GM06990 (cell line): ENCODE results near the gene LRP1B.

Experiments used
- DNase-seq: peaks from one replicate; pipeline ENCODE4 v3.0.0-alpha.2; 2011; ENCODE audit not compliant: insufficient read length; ENCODE audit errors: extremely low read depth
- H3K27me3 ChIP-seq: replicated peaks from 2 replicates; pipeline ENCODE4 v1.6.0; 2011; ENCODE audit warnings: low read length; ENCODE audit not compliant: control insufficient read depth, insufficient read depth
- H3K36me3 ChIP-seq: 2 replicates; pipeline ENCODE4 v1.5.1; 2011; ENCODE audit warnings: low read length; ENCODE audit not compliant: control insufficient read depth, insufficient read depth
- H3K4me3 ChIP-seq: replicated peaks from 2 replicates; pipeline ENCODE4 v1.5.1; 2011; ENCODE audit warnings: low read depth, mild to moderate bottlenecking, control low read depth, low read length
- TF ChIP-seq, protein P1 (sequence below): IDR thresholded peaks from 2 replicates; pipeline ENCODE4 v1.5.1; 2011; ENCODE audit warnings: low read length, control low read depth, mild to moderate bottlenecking, inconsistent platforms; ENCODE audit not compliant: insufficient read depth, poor library complexity, severe bottlenecking

LRP1B gene

DNA sequence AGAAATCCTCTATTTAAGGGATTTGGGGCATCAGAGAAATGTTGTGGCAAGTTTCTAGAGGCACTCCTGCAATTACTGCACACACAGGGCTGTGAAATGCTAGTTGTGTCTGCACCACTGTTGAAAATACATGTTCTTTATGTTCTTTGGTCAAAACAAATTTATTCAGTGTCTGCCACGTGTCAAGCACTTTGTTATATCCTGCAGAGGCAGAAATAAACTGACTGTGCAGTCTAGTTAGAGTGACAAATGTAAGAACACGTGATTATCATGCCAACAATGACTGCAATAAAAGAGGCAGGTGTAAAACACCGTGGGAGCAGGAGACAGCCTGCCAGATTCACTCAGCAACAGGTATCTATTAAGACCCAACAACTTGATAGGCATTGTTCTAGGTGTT, 423.3 kb downstream of the LRP1B start:
- no peak overlapping the region for H3K4me3 ChIP-seq
- H3K27me3 ChIP-seq = no peaks in the 10 kb centered on the region
- H3K36me3 ChIP-seq = no peaks in the 10 kb centered on the region
- TF ChIP-seq, protein P1, sequence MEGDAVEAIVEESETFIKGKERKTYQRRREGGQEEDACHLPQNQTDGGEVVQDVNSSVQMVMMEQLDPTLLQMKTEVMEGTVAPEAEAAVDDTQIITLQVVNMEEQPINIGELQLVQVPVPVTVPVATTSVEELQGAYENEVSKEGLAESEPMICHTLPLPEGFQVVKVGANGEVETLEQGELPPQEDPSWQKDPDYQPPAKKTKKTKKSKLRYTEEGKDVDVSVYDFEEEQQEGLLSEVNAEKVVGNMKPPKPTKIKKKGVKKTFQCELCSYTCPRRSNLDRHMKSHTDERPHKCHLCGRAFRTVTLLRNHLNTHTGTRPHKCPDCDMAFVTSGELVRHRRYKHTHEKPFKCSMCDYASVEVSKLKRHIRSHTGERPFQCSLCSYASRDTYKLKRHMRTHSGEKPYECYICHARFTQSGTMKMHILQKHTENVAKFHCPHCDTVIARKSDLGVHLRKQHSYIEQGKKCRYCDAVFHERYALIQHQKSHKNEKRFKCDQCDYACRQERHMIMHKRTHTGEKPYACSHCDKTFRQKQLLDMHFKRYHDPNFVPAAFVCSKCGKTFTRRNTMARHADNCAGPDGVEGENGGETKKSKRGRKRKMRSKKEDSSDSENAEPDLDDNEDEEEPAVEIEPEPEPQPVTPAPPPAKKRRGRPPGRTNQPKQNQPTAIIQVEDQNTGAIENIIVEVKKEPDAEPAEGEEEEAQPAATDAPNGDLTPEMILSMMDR = no peak
- no peak for DNase-seq

DNA sequence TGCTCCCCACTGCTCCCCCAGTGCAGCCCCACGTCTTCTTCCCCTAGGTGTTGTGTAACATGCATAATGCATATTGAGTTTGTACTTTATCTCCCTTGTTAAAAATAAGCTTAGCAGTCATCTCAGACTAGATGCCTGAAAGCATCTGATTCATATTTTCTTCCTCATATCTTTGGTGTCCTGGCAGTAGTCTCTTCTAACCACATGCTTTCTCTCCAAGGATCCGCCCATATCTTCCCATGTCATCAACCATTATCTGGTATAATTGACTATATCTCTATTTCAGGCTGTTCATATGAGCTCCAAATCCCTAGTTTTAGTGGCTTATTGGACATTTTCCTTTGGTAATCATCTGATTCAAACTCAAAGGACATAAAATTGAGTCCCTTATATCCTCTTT, 426.3 kb downstream of the LRP1B start:
- no peak overlapping the region for H3K4me3 ChIP-seq
- H3K27me3 ChIP-seq = no peaks in the 10 kb centered on the region
- H3K36me3 ChIP-seq = no peaks in the 10 kb centered on the region
- no peak for DNase-seq
- TF ChIP-seq, protein P1 = no peak

DNA sequence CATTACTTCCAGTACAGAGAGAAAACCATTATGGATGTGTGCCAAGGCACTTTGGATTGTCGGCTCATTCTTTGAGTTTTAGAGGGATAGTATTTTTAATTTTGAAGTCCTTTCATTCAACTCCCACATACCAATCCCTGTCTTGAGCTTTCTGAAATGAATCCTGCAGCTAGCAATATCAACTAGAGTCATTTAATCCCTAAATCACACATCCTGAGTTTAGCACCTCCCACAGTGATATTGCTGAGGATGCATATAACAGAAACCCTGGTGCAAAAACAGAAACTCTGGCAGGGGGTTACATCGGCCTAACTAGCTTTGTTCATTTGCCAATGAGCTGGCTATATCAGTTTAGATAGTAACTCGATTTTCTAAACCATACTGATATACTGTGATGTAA, 427.3 kb downstream of the LRP1B start:
- Histone ChIP-seq H3K4me3 (no peak overlapping the region), H3K27me3 (no peaks in the 10 kb centered on the region), H3K36me3 (no peaks in the 10 kb centered on the region)
- DNase-seq = no peak
- TF ChIP-seq, protein P1 = no peak

DNA sequence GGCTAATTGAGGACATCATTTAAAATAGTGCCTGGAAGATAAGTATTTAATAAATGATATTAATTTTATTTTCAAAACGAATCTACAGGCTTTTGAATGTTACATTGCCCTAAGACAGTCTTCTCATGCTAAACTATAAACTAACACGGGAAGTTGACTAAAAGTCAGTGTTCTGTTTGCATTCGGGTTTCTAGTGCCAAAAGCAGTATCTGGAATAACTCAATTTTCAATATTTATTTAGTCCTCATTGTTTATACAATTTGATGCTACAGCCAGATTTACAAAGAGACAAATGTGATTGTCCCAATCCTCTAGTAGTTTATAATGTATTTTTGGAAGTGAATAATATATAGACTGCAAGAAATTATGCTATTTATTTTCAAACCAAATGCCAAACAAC, 429.2 kb downstream of the LRP1B start:
- Histone ChIP-seq H3K27me3 (no peaks in the 10 kb centered on the region), H3K4me3 (no peak overlapping the region), H3K36me3 (no peaks in the 10 kb centered on the region)
- DNase-seq = no peak
- TF ChIP-seq, protein P1 = no peak

DNA sequence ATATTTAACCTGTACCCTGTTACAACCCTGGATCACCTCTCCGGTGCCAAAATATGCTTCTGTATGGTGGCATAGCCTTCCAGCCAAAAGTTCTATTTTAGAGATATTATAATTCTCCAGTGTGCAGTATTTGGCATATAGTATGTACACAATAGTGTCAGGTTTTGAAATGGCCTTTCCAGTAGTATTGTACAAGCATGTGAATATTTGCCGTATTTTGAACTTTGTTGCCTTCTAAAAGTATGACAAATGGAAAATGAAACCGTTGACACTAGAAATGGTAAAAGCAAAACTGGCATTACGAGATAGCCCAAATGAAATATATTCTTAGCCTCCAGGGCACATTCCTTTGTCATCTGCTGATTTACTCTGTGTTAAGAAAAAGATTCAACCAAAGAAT, 431.2 kb downstream of the LRP1B start:
- no peak overlapping the region for H3K4me3 ChIP-seq
- H3K27me3 ChIP-seq = no peaks in the 10 kb centered on the region
- H3K36me3 ChIP-seq = no peaks in the 10 kb centered on the region
- no peak for DNase-seq
- TF ChIP-seq, protein P1 = no peak

DNA sequence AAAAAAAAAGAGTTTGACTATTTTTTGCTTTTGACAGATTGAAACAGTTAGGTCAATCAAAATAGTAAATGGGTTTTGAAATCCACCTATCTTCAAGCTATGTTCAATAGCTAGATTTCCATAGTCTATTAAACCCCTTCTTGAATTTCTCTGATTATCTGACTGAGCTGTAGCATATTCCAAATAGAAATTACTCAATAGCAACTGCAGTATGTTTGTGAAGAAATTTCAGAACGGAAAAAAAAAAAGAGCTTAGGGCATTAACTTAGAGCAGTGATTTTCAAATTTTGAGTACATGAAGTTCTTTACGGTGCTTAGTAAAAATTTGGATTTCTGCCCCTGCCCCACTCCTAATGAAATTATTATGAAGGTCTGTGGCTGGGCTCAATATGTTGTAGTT, 432.3 kb downstream of the LRP1B start:
- H3K36me3 ChIP-seq = no peaks in the 10 kb centered on the region
- DNase-seq = no peak
- TF ChIP-seq, protein P1 = no peak
- H3K4me3 ChIP-seq = no peak overlapping the region
- no peaks in the 10 kb centered on the region for H3K27me3 ChIP-seq
